ENCODE measurements around the gene EVL. TPM values are rescaled to one million over a fixed set of nuclear protein-coding genes. Genes with fewer than 3 reads are reported as not detected.

EVL gene
- total RNA-seq, 1 donor from 2014 or later = 157 TPM

DNA sequence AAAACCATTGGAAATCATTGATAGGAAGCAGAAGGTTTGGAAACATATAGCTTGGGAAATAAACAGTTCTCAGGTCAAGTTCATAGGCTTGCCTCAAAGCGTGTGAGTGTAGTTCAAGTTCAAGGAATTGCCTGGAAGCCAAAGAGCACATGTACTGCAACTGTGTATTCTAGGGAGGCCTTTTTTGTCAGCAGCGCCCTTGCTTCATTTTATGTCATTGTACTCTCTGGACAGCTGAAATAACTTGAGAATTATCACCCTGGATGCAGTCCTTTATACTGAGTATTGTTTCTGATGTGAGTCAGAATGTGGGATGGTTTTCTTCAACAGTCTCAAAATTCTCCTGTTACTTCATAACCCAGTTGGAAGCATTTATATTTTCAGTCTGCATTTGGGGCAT lies 16.0 kb upstream of the EVL start:
- Mint-ChIP-seq H3K27me3 (ENCODE audit: unreplicated experiment) (no peaks in the 10 kb centered on the region), H3K4me1 (ENCODE audit: unreplicated experiment) (peaks cover 68% of the 10 kb centered on the region), H3K36me3 (ENCODE audit: unreplicated experiment) (no peaks in the 10 kb centered on the region), H3K9me3 (ENCODE audit: unreplicated experiment) (no peaks in the 10 kb centered on the region), H3K27ac (ENCODE audit: unreplicated experiment) (peak overlapping the region; percentile 84), H3K4me3 (ENCODE audit: unreplicated experiment) (no peak overlapping the region)
- no peak for DNase-seq (ENCODE audit: extremely low spot score, unreplicated experiment)
- TF ChIP-seq, protein P1, sequence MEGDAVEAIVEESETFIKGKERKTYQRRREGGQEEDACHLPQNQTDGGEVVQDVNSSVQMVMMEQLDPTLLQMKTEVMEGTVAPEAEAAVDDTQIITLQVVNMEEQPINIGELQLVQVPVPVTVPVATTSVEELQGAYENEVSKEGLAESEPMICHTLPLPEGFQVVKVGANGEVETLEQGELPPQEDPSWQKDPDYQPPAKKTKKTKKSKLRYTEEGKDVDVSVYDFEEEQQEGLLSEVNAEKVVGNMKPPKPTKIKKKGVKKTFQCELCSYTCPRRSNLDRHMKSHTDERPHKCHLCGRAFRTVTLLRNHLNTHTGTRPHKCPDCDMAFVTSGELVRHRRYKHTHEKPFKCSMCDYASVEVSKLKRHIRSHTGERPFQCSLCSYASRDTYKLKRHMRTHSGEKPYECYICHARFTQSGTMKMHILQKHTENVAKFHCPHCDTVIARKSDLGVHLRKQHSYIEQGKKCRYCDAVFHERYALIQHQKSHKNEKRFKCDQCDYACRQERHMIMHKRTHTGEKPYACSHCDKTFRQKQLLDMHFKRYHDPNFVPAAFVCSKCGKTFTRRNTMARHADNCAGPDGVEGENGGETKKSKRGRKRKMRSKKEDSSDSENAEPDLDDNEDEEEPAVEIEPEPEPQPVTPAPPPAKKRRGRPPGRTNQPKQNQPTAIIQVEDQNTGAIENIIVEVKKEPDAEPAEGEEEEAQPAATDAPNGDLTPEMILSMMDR (IDR thresholded peaks at IDR 0.05) = no peak

DNA sequence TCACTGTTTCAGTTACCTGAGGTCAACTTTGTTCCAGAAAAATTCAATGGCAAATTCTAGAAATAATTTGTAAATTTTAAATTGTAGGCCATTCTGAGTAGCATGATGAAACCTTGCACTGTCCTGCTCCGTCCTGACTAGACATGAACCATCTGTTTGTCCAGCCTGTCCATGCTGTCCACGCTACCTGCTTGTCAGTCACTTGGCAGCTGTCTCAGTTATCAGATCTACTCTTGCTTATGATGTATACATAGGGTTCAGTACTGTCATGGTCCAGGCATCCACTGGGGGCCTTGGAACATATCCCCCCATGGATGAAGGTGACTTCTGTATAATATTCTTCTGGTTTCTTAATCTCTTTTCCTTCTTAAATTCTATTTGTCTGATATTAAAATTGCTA lies 14.1 kb upstream of the EVL start:
- Mint-ChIP-seq H3K27ac (ENCODE audit: unreplicated experiment) (peak overlapping the region; percentile 45), H3K4me3 (ENCODE audit: unreplicated experiment) (no peak overlapping the region), H3K36me3 (ENCODE audit: unreplicated experiment) (no peaks in the 10 kb centered on the region), H3K27me3 (ENCODE audit: unreplicated experiment) (no peaks in the 10 kb centered on the region), H3K9me3 (ENCODE audit: unreplicated experiment) (no peaks in the 10 kb centered on the region), H3K4me1 (ENCODE audit: unreplicated experiment) (peaks cover 49% of the 10 kb centered on the region)
- DNase-seq (ENCODE audit: extremely low spot score, unreplicated experiment) = no peak
- TF ChIP-seq, protein P1 (IDR thresholded peaks at IDR 0.05) = no peak

DNA sequence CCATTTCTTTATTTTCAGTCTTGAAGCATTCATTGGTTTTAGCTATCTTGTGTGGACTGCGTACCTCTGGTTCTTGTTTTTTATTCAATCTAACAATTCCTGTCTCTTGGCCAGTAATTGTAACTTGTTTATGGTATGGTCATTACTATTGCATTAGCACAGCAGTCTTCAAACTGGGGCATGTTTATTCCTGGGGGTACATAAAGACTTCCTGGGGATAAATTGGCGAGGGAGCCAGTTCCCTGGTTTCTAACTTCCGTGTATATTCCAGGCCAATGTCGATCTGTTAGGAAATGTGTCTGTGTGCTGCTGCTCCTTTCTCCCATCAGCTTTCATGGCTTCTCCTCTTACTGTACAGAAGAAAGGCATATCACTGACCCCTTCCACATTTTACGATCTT lies 13.7 kb upstream of the EVL start:
- no peaks in the 10 kb centered on the region for H3K27me3 Mint-ChIP-seq (ENCODE audit: unreplicated experiment)
- H3K4me1 Mint-ChIP-seq (ENCODE audit: unreplicated experiment) = peaks cover 48% of the 10 kb centered on the region
- DNase-seq (ENCODE audit: extremely low spot score, unreplicated experiment) = no peak
- H3K4me3 Mint-ChIP-seq (ENCODE audit: unreplicated experiment) = no peak overlapping the region
- TF ChIP-seq, protein P1 (IDR thresholded peaks at IDR 0.05) = no peak
- H3K9me3 Mint-ChIP-seq (ENCODE audit: unreplicated experiment) = no peaks in the 10 kb centered on the region
- no peaks in the 10 kb centered on the region for H3K36me3 Mint-ChIP-seq (ENCODE audit: unreplicated experiment)
- H3K27ac Mint-ChIP-seq (ENCODE audit: unreplicated experiment) = peak overlapping the region; percentile 45

DNA sequence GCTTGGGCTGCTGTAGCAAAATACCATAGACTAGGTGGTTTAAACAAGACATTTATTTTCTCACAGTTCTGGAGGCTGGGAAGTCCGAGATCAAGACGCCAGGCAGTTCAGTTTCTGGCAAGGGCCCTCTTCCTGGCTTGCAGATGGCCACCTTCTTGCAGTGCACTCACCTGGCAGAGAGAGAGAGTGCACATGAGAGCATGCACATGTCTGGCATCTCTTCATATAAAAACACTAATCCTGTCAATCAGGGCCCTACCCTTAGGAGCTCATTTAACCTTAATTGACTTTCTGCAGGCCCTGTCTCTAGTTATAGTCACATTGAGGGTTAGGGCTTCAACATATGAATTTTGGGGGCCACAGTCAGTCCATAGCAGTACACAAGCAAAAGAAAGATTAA lies 12.4 kb upstream of the EVL start:
- TF ChIP-seq, protein P1 (IDR thresholded peaks at IDR 0.05) = no peak
- H3K4me3 Mint-ChIP-seq (ENCODE audit: unreplicated experiment) = no peak overlapping the region
- H3K27ac Mint-ChIP-seq (ENCODE audit: unreplicated experiment) = no peak overlapping the region
- H3K36me3 Mint-ChIP-seq (ENCODE audit: unreplicated experiment) = no peaks in the 10 kb centered on the region
- peaks cover 51% of the 10 kb centered on the region for H3K4me1 Mint-ChIP-seq (ENCODE audit: unreplicated experiment)
- H3K9me3 Mint-ChIP-seq (ENCODE audit: unreplicated experiment) = no peaks in the 10 kb centered on the region
- DNase-seq (ENCODE audit: extremely low spot score, unreplicated experiment) = no peak
- no peaks in the 10 kb centered on the region for H3K27me3 Mint-ChIP-seq (ENCODE audit: unreplicated experiment)

DNA sequence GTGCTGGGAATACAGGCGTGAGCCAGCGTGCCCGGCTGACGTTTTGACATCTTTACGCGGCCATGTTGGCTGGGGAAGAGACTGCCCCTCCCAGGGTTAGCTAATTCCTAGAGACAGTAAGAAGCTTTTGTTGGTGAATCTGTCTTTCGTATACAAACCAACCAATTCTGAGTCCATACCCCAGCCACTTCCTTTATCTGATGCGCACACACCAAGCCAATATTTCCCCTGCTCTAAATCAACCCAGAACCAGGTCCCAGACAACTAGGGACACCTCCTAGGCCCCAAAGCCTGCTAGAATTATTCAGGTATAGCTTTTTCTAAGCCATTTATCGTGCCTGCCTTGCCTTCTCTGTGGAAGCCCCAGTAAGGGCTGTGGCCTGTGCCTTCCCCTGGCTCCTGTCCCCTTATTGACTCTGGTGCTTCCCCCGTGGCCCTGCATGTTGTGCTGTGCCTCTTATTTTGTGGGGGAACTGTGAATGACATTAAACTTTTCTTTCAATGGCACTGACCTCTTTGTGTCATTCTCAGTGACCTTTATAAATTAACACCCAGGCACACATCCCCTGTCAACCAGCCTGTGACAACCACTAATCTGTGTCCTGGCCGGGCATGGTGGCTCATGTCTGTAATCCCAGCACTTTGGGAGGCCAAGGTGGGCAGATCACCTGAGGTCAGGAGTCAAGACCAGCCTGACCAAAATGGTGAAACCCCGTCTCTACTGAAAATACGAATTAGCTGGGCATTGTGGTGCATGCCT lies 10.7 kb upstream of the EVL start:
- Mint-ChIP-seq H3K36me3 (ENCODE audit: unreplicated experiment) (no peaks in the 10 kb centered on the region), H3K9me3 (ENCODE audit: unreplicated experiment) (no peaks in the 10 kb centered on the region), H3K27ac (ENCODE audit: unreplicated experiment) (no peak overlapping the region), H3K27me3 (ENCODE audit: unreplicated experiment) (no peaks in the 10 kb centered on the region), H3K4me1 (ENCODE audit: unreplicated experiment) (peaks cover 45% of the 10 kb centered on the region), H3K4me3 (ENCODE audit: unreplicated experiment) (no peak overlapping the region)
- DNase-seq (ENCODE audit: extremely low spot score, unreplicated experiment) = no peak
- TF ChIP-seq, protein P1 (IDR thresholded peaks at IDR 0.05) = no peak

Data from osteocyte (in vitro differentiated cells).